ENCODE data around the gene GJA3. TPM values are rescaled to one million over a fixed set of nuclear protein-coding genes. Genes with fewer than 3 reads are reported as not detected.

GJA3 gene
- total and polyA plus RNA-seq, 2 donors from 2014 or later (not counting 2 experiments from before 2014, with no cell fraction given) = 0.03 to 0.11 TPM

Other genes starting within 250 kb of the GJA3 start
- 43.6 and 45.8 TPM in 2 replicates for gene ZMYM2, start 202.3 kb downstream of the GJA3 start, total RNA-seq
- 14.0 TPM in 2 replicates for gene ZMYM2, start 202.3 kb downstream of the GJA3 start, polyA plus RNA-seq
- gene GJB2, start 31.9 kb upstream of the GJA3 start, total RNA-seq = 229 and 393 TPM in 2 replicates
- 203 and 308 TPM in 2 replicates for gene GJB2, start 31.9 kb upstream of the GJA3 start, polyA plus RNA-seq
- gene GJB6, start 71.3 kb upstream of the GJA3 start, total RNA-seq = 8.7 and 19.0 TPM in 2 replicates
- gene GJB6, start 71.3 kb upstream of the GJA3 start, polyA plus RNA-seq = 6.2 and 12.4 TPM in 2 replicates

Data from foreskin keratinocyte (primary cell).